ENCODE measurements around the gene MTOR.
"Not testable (repeated sequence)": the region's sequence is repeated elsewhere in the genome, so short reads cannot be mapped to it uniquely, and the experiment has no call there.

Gene MTOR

DNA sequence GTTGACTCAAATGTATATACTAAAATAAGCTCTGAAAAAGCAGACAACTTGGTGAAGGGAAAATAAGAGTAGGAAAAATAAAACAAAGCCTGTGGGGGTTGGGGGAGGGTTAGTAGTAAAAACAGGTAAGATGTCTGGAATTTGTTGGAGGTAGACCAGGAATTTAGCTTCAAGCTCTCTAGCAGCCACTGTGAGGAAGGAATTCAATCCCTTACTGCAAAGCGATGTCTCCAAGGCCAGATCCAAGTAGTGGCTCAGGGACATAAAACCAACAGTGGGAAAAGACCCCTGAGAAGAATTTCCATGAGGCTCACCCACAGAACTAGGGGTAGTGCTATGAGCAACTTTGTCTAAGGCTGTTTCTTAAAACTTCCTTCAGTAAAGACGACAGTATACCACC lies 65.4 kb downstream of the MTOR start:
- no peaks in the 10 kb centered on the region for H3K9me3 ChIP-seq (ENCODE audit: low read length)
- H2AFZ ChIP-seq (ENCODE audit: low read depth, low read length), result no peak overlapping the region
- H3K36me3 ChIP-seq (ENCODE audit: insufficient read depth, low read length), result peaks cover 76% of the 10 kb centered on the region
- no peaks in the 10 kb centered on the region for H3K27me3 ChIP-seq (ENCODE audit: insufficient read depth, low read length)
- H3K4me3 ChIP-seq (ENCODE audit: low read length), result no peak overlapping the region
- no peaks in the 10 kb centered on the region for H3K4me1 ChIP-seq (ENCODE audit: insufficient read depth, low read length)

- Histone ChIP-seq H3K4me1 (ENCODE audit: insufficient read depth, low read length) (no peaks in the 10 kb centered on the region), H3K27me3 (ENCODE audit: insufficient read depth, low read length) (no peaks in the 10 kb centered on the region), H3K36me3 (ENCODE audit: insufficient read depth, low read length) (peaks cover 77% of the 10 kb centered on the region), H2AFZ (ENCODE audit: low read depth, low read length) (no peak overlapping the region), H3K4me3 (ENCODE audit: low read length) (no peak overlapping the region), H3K9me3 (ENCODE audit: low read length) (no peaks in the 10 kb centered on the region)
These were observed 67.8 kb downstream of the MTOR start for GRCh38 chr1:11194407-11195176.

- H3K36me3 ChIP-seq (ENCODE audit: insufficient read depth, low read length), result peaks cover 68% of the 10 kb centered on the region
- no peaks in the 10 kb centered on the region for H3K9me3 ChIP-seq (ENCODE audit: low read length)
- no peaks in the 10 kb centered on the region for H3K4me1 ChIP-seq (ENCODE audit: insufficient read depth, low read length)
- no peak overlapping the region for H2AFZ ChIP-seq (ENCODE audit: low read depth, low read length)
- H3K4me3 ChIP-seq (ENCODE audit: low read length), result no peak overlapping the region
- H3K27me3 ChIP-seq (ENCODE audit: insufficient read depth, low read length), result no peaks in the 10 kb centered on the region
These were observed 69.0 kb downstream of the MTOR start for GRCh38 chr1:11193376-11193775.

GRCh38 chr1:11188858-11189451 lies 73.4 kb downstream of the MTOR start, which contains the start of gene ANGPTL7:
ANGPTL7 (plus strand) TSS chr1:11189355; CDS start chr1:11189580, 225 bp downstream.
- H3K27me3 ChIP-seq (ENCODE audit: insufficient read depth, low read length), result no peaks in the 10 kb centered on the region
- peaks cover 46% of the 10 kb centered on the region for H3K36me3 ChIP-seq (ENCODE audit: insufficient read depth, low read length)
- H3K4me3 ChIP-seq (ENCODE audit: low read length), result no peak within 1 kb of the TSS

DNA sequence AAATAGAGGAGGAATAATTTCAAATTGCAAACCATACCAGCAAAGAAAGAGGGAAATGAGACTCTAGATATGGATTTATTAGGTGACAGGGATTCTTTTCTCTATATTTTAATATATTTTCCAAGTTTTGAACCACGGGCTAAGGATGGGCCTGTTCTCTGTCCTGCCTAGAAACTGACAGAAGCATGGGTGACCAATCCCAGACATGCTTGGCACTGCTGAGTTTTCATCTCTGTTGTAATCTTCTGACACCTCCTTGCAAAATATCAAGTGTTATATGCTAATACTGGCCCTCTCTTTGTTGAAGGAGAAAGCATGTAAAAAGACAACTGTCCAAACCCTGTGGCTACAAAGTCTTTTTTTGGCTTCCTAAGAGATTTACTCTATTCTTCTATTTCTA lies 74.0 kb downstream of the MTOR start:
- Histone ChIP-seq H3K27me3 (ENCODE audit: insufficient read depth, low read length) (no peaks in the 10 kb centered on the region), H2AFZ (ENCODE audit: low read depth, low read length) (no peak overlapping the region), H3K9me3 (ENCODE audit: low read length) (no peaks in the 10 kb centered on the region), H3K4me1 (ENCODE audit: insufficient read depth, low read length) (no peaks in the 10 kb centered on the region), H3K4me3 (ENCODE audit: low read length) (no peak overlapping the region), H3K36me3 (ENCODE audit: insufficient read depth, low read length) (peaks cover 45% of the 10 kb centered on the region)

More at GRCh38 chr1:11188858-11189451, 73.4 kb downstream of the MTOR start, which contains the start of gene ANGPTL7:
- H2AFZ ChIP-seq (ENCODE audit: low read depth, low read length), result no peak within 1 kb of the TSS
- H3K9me3 ChIP-seq (ENCODE audit: low read length), result no peaks in the 10 kb centered on the region
- no peaks in the 10 kb centered on the region for H3K4me1 ChIP-seq (ENCODE audit: insufficient read depth, low read length)

DNA sequence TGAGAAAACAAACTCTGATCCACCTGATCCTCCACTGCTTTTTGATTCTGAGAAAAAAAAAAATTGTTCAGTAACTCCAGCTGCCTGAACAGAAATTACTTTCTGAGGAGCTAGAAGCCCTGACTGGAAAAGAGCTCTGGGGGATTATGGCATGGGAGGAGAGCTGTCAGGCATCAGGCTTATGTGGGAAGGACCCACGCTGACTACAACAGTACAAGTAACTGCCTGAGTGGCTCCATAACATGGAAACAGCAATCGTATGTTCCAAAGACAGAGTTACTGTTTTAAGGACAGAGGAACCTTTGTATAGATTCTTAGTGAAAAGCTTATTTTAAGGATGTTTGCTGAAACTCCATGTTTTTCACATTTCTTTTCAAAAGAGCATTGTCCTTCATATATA lies 74.4 kb downstream of the MTOR start:
- Histone ChIP-seq H3K36me3 (ENCODE audit: insufficient read depth, low read length) (peaks cover 43% of the 10 kb centered on the region), H3K27me3 (ENCODE audit: insufficient read depth, low read length) (no peaks in the 10 kb centered on the region)

GRCh38 chr1:11187494-11187893 lies 74.9 kb downstream of the MTOR start:
- no peaks in the 10 kb centered on the region for H3K4me1 ChIP-seq (ENCODE audit: insufficient read depth, low read length)
- H3K36me3 ChIP-seq (ENCODE audit: insufficient read depth, low read length), result peaks cover 43% of the 10 kb centered on the region
- no peak overlapping the region for H2AFZ ChIP-seq (ENCODE audit: low read depth, low read length)

More for the DNA sequence above, 74.4 kb downstream of the MTOR start:
- H2AFZ ChIP-seq (ENCODE audit: low read depth, low read length), result no peak overlapping the region
- no peaks in the 10 kb centered on the region for H3K9me3 ChIP-seq (ENCODE audit: low read length)
- H3K4me1 ChIP-seq (ENCODE audit: insufficient read depth, low read length), result no peaks in the 10 kb centered on the region
- no peak overlapping the region for H3K4me3 ChIP-seq (ENCODE audit: low read length)

DNA sequence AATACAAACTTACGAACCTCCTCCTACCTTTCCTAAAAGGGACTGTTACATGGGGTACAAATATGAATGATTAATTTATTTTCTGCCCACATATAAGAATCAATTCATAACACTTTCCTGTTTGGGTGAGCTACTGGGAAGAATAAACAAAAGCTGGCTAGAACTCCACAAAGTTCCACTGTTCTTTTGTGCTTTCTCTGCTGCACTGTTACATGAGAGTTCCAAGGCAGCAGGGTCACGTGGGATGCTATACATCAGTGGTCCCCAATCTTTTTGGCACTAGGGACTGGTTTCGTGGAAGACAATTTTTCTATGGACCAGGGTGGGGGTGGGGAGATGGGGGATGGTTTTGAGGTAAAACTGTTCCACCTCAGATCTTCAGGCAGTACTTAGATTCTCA lies 75.4 kb downstream of the MTOR start:
- H3K4me3 ChIP-seq (ENCODE audit: low read length), result no peak overlapping the region
- no peaks in the 10 kb centered on the region for H3K9me3 ChIP-seq (ENCODE audit: low read length)
- H3K4me1 ChIP-seq (ENCODE audit: insufficient read depth, low read length), result no peaks in the 10 kb centered on the region
- no peak overlapping the region for H2AFZ ChIP-seq (ENCODE audit: low read depth, low read length)
- H3K36me3 ChIP-seq (ENCODE audit: insufficient read depth, low read length), result peaks cover 48% of the 10 kb centered on the region
- H3K27me3 ChIP-seq (ENCODE audit: insufficient read depth, low read length), result no peaks in the 10 kb centered on the region

More at GRCh38 chr1:11187494-11187893, 74.9 kb downstream of the MTOR start:
- no peaks in the 10 kb centered on the region for H3K27me3 ChIP-seq (ENCODE audit: insufficient read depth, low read length)
- H3K4me3 ChIP-seq (ENCODE audit: low read length), result no peak overlapping the region
- no peaks in the 10 kb centered on the region for H3K9me3 ChIP-seq (ENCODE audit: low read length)

DNA sequence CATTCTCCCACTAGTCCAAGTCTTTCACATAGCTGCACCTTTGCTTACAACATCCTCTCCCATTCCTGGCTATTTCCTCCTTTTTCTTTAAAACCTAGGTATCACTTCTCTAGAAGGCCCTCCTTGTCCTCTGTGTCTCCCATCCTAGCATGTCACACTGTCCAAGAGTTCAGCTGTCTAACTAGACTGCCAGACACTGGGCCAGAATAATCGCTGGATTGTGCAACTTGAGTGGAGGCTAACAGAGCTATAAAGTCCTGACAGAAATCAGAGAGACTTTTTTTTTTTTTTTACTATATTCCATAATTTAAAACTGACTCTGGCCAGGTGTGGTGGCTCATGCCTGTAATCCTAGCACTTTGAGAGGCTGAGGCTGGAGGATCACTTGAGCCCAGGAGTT lies 77.4 kb downstream of the MTOR start:
- Histone ChIP-seq H3K4me3 (ENCODE audit: low read length) (no peak overlapping the region), H3K27me3 (ENCODE audit: insufficient read depth, low read length) (no peaks in the 10 kb centered on the region), H2AFZ (ENCODE audit: low read depth, low read length) (no peak overlapping the region), H3K36me3 (ENCODE audit: insufficient read depth, low read length) (peaks cover 43% of the 10 kb centered on the region), H3K4me1 (ENCODE audit: insufficient read depth, low read length) (no peaks in the 10 kb centered on the region), H3K9me3 (ENCODE audit: low read length) (no peaks in the 10 kb centered on the region)

- no peak overlapping the region for H2AFZ ChIP-seq (ENCODE audit: low read depth, low read length)
- peaks cover 37% of the 10 kb centered on the region for H3K36me3 ChIP-seq (ENCODE audit: insufficient read depth, low read length)
- H3K4me1 ChIP-seq (ENCODE audit: insufficient read depth, low read length), result no peaks in the 10 kb centered on the region
- H3K4me3 ChIP-seq (ENCODE audit: low read length), result no peak overlapping the region
- no peaks in the 10 kb centered on the region for H3K9me3 ChIP-seq (ENCODE audit: low read length)
- H3K27me3 ChIP-seq (ENCODE audit: insufficient read depth, low read length), result no peaks in the 10 kb centered on the region
These were observed 79.5 kb downstream of the MTOR start for GRCh38 chr1:11182884-11183283.

DNA sequence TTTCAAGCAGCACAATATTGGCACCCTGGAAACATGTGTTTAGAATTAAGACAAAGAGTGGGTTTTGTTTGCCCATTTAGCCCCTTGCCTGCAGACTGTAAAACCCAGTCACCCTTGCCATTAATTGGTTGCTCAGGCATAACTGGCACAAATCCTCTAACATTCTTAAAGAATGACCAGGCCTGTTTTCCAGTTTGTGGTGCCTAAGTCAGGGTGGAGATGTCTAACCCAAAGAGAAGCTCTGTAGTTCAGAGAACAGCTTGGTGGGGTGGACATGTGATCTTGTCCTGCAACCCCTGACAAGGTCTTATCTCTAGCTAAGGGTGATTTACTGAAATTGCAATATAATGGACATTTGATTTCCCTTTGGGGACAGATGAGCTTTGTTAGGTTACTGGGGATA lies 82.0 kb downstream of the MTOR start:
- Histone ChIP-seq H3K4me1 (ENCODE audit: insufficient read depth, low read length) (no peaks in the 10 kb centered on the region), H2AFZ (ENCODE audit: low read depth, low read length) (no peak overlapping the region), H3K4me3 (ENCODE audit: low read length) (no peak overlapping the region), H3K9me3 (ENCODE audit: low read length) (no peaks in the 10 kb centered on the region), H3K36me3 (ENCODE audit: insufficient read depth, low read length) (peaks cover 35% of the 10 kb centered on the region), H3K27me3 (ENCODE audit: insufficient read depth, low read length) (no peaks in the 10 kb centered on the region)

GRCh38 chr1:11179749-11180148 lies 82.6 kb downstream of the MTOR start:
- H3K4me1 ChIP-seq (ENCODE audit: insufficient read depth, low read length); H3K27me3 ChIP-seq (ENCODE audit: insufficient read depth, low read length); H2AFZ ChIP-seq (ENCODE audit: low read depth, low read length); H3K9me3 ChIP-seq (ENCODE audit: low read length); H3K4me3 ChIP-seq (ENCODE audit: low read length): not testable (repeated sequence)
- H3K36me3 ChIP-seq (ENCODE audit: insufficient read depth, low read length), result peaks cover 32% of the 10 kb centered on the region

DNA sequence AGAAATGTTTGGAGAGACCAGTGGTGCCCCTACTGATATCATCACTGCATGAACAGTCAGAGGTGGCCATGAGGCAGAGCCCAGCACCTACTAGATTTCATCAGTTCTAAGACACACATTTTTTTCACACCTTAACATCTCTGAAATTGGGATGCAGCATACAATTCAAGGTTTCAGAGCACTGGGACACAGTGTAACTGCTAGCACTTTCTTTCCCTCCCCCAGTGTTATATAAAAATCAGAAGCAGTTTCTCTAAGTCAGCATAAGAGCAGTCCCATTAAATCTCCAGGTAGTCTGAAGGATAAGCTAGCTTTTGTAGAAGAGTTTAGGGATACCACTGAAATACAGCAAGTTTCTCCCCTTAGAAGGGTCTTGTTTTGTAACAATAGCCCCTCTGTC lies 83.2 kb downstream of the MTOR start:
- H3K36me3 ChIP-seq (ENCODE audit: insufficient read depth, low read length), result peaks cover 27% of the 10 kb centered on the region
- H3K27me3 ChIP-seq (ENCODE audit: insufficient read depth, low read length), result no peaks in the 10 kb centered on the region
- H3K9me3 ChIP-seq (ENCODE audit: low read length), result no peaks in the 10 kb centered on the region
- H3K4me3 ChIP-seq (ENCODE audit: low read length), result no peak overlapping the region
- H3K4me1 ChIP-seq (ENCODE audit: insufficient read depth, low read length), result no peaks in the 10 kb centered on the region
- no peak overlapping the region for H2AFZ ChIP-seq (ENCODE audit: low read depth, low read length)

Data from neuron (in vitro differentiated cells).